GM12873 (cell line): Measurements from ENCODE around the gene FADD.

ENCODE experiments used
- CTCF ChIP-seq: IDR thresholded peaks from 2 replicates; pipeline ENCODE4 v1.5.1; 2012; ENCODE audit warnings: low read depth, mild to moderate bottlenecking, moderate library complexity, low read length, control low read depth; ENCODE audit not compliant: insufficient read depth; ENCODE audit errors: missing control alignments

The FADD gene

GRCh38 chr11:70207531-70208131 is 4.5 kb downstream of the FADD start:
- no peak for TF ChIP-seq CTCF

- TF ChIP-seq CTCF = no peak
These were observed 6.4 kb downstream of the FADD start for GRCh38 chr11:70209391-70209912.

- no peak for TF ChIP-seq CTCF
These were observed 7.0 kb downstream of the FADD start for GRCh38 chr11:70210051-70210501.

- TF ChIP-seq CTCF = no peak
These were observed 7.4 kb downstream of the FADD start for GRCh38 chr11:70210530-70210929.

GRCh38 chr11:70212227-70212811 is 9.2 kb downstream of the FADD start:
- TF ChIP-seq CTCF = no peak

GRCh38 chr11:70220136-70220535 is 17.0 kb downstream of the FADD start:
- TF ChIP-seq CTCF = no peak

GRCh38 chr11:70220920-70221319 is 17.8 kb downstream of the FADD start:
- no peak for TF ChIP-seq CTCF
